ENCODE data around the gene C19orf12.

C19orf12 gene

DNA sequence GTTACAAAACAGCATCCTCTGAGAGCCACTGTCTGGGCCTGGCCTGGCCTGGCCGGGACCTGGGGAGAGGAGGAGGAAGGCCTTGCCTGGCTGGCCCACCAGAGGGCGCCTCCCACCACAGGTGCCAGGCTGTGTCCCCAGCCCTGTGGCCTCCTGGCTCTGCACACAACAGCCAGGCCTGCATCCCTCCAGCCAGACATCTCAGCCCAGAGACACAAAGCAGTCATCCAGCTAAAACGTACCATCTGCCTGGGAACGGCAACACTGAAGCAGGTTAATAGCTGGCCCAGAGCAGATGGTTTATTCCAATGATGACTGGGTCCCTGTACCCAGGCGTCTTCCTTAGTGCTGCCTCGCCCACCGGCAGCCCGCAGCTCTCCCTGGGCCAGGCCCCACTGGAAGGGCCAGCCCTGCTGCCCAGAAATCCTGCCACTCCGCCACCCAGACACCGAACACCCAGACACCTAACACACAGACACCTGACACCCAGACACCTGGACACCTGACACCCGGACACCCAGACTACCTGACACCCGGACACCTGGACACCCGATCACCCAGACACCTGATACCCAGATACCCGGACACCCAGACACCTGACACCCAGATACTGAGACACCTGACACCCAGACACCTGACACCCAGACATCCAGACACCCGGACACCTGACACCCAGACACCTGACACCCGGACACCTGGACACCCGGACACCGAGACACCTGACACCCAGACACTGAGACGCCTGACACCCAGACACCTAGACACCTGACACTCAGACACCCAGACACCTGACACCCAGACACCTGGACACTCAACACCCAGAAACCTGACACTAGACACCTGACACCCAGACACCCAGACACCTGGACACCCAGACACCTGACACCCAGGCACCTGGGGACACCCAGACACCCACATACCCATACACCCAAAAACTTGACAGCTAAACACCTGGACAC lies 20.1 kb downstream of the C19orf12 start:
- peak; percentile 70 for DNase-seq

DNA sequence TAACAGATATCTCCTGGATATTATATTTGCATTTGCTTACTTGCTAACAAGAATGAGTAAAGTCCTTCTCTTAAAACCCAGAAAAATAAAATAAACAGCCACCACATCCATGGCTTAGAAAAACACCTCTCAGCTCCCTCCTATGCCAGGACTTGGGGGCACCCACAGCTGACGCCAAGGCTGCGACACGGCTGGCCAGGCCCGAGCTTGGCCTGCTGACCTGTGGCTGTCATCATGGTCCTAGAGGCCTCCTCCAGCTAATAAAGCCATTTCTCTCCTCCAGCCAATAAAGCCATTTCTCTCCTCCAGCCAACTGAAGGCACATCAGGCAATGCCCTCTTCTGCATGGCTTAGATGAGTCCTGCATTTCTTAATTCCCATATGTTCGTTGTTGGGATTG lies 20.9 kb downstream of the C19orf12 start:
- no peak for DNase-seq

DNA sequence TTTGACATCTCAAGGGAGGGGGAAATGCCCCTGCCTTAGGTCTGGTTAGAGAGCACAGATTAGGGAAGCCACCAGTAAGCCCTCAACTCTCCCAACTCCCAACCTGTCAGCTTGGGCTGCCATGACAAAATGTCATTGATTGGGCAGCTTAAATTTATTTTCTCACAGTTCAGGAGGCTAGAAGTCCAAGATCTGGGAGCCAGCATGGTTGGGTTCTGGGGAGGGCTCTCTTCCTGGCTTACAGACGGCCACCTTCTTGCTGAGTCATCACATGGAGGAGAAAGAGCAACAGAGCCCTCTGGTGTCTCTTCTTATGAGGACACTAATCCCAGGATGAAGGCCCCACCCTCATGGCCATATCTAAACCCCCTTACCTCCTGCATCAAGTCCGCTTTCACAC lies 24.2 kb downstream of the C19orf12 start:
- DNase-seq: peak; percentile 76

DNA sequence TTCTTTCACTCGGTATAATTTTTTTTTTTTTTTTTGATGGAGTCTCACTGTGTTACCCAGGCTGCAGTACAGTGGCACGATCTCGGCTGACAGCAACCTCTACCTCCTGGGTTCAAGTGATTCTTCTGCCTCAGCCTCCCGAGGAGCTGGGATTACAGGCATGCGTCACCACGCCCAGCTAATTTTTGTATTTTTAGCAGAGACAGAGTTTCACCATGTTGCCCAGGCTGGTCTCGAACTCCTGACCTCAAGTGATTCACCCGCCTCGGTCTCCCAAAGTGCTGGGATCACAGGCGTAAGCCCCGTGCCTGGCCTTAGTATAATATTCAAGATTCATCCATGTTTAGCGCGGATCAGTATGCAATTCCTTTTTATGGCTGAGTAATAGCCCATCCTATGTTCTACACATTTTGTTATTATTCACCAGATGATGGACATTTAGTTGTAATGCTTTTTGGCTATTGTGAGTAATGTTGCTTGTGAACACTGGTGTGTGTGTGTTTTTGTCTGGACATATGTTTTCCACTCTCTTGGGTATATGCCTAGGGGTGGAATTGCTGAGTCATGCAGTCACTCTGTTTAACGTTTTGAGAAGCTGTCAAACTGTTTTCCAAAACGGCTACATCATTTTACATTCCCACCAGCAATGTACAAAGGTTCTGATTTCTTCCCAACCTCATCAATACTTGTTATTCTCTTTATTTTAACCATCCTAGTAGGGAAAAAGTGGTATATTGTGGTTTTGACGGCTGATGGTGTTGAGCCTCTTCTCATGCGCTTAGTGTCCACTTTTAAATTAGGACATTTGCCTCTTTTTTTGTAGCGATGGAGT lies 26.9 kb downstream of the C19orf12 start:
- peak; percentile 49 for DNase-seq

DNA sequence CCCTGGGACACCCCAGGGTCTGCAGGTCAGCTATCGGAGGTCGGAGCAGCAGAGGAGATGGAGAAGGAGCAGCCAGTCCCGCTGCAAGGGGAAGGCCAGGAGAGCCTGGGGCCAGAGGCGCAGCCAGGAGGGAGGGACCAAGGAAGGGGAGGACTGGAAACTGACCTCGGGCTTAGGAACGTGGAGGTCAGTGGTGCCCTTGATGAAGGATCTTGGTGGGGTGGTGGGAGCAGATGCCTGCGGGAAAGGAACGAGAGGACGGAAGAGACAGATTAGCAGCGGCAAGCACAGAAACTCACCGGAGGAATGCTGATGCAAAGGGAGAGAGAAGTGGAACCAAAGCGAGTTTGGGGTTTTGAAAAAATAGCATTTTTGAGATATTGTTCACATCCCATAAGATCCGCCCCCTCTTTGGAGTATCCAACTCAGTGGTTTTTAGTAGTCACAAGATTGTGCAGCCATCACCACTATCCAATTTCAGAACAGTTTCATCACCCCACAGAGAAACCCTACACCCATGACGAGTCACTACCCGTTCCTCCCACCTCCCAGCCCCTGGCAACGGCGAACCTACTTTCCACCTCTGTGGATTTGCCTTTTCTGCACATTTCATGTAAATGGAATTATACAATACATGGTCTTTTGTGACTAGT lies 27.7 kb downstream of the C19orf12 start:
- no peak for DNase-seq

DNA sequence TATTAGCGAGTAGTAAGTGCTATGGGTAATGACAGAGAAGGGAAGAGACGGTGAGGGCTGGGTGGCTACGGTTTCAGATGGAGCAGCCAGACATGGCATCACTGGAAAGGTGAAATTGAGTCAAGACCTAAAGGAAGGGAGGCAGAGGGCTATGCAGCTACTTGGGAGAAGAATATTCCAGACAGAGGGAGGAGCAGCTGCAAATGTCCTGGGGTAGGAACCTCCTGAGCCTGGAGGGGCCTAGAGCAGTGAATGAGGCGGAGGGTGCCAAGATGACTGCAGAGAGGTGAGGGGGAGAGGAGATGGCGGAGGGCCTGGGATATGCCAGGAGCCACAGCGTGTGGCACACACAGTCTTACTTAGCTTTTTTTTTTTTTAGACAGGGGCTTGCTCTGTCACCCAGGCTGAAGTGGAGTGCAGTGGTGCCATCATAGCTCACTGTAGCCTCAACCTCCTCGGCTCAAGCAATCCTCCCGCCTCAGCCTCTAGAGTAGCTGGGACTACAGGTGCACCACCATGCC lies 28.7 kb downstream of the C19orf12 start:
- no peak for DNase-seq

DNA sequence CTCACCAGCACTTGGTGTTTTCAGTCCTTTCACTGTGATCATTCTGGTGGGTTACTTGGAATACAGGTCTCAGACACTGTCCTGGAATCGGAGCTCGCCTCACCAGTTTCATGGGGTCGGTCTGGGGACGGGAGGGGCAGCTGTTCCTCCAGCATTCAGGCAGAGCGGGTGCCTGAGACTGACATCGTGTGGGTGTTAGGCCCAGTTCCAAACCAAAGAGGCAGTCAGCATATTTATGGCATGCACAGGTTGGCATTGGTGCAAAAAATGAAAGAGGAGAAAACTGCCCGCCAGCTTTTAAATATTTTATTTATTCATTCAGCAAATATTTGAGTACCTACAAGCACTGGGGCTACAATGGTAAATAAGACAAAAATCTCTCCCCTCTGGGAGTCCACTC lies 29.7 kb downstream of the C19orf12 start:
- no peak for DNase-seq

DNA sequence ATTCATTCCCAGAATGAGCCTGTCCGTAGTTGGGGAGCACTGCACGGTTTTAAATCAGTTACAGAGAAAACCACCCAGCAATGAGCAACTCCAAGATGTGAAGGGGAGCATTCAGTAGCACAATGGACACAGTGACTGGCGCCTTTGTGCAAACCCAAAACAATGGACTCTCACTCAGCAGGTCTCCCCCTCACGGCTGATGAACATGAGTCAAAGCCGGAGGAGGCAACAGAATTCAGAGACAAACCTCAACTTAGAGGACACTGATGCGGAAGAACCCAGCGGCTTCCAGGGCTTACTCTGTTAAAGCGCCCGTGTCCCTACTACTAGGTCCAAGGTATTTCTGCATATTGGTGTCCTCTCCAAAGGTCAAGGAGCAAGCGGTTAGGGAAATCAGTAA lies 32.1 kb downstream of the C19orf12 start:
- DNase-seq: no peak

DNA sequence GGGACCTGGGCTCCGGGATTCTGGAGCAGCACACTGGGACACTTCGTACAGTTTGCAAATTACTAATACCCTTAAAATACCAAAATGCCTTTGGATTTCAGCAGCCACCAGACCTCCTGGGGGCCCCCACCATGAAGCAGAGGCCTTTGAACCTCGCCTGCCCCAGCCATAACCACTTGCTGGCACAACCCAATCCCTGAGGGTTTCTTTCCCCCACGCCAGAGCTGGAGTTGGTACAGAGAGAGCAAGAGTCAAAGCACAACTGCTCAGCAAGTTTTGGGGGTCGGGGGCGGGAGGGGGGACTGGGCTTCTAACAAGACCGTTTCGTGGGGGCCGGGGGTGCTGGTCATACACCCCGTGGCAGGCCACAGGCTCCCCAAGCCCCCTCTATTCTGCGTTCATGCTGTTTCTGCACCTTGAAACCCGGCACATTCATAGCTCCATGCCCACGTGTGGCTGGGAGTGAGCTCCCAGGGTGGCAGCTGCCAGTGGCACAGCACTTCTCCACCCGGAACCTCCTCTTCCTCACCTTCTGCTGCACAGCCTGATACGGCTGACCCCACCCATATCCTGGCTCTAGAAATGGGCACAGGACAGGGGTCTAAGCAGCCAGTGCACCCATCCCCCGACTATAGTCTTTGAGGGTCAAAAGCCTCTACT lies 32.7 kb downstream of the C19orf12 start:
- DNase-seq: no peak

DNA sequence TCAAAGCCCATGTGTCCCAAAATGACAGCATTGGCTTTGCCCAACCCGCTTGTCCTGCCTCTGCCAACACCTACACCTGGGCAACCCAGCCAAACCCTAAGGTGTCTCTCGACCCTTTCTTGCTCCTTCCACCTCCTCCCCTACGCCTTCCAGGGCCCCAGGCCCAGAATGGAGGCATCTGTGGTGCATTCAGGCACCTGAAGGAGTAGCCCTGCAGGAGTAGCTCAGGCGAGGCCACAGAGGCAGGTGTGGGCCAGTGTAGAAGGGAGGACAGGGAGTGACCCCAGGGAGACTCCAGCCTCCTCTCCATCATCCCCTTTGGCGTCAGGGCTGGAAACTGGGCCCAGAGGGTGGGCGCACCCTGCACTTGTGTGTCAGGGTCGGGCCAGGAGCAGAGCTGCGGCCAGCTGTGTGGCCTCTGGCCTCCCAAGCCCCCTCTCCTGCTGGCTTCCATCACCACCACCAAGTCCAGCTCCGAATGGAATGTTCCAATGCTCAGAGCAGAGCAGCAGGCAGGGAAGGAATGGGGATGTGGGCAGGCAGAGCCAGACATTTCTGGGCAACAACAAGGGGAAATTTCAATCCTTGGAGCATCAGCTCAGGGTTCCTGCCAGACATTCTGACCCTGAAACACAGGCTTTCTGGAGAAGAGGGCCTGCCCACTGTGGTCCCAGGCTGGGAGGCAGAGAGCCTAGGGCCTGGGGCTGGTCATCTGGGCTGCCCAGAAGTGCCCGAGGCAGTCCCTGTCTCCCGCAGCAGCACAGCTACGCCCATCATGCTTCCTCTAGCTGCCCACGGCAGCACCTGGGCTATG lies 33.4 kb downstream of the C19orf12 start:
- no peak for DNase-seq

DNA sequence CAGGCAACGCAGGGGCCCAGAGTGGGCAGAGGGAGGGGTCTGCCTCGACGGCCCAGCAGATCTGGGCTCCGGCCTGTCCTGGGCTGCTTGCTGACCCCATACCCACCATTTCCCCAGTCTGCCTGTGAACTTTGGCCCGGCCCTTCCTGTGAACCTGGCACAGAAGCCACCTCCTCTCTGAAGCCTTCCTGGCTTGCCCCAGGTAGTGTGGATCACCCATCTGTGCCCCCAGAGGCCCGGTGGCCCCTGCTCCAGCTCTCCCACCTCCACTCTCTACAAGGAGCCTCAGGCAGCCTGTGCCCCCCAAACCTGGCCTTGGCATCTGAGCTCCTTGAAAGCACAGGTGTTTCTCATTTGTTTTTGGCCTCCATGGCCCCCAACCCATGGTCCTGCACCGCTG lies 34.1 kb downstream of the C19orf12 start:
- DNase-seq: no peak

DNA sequence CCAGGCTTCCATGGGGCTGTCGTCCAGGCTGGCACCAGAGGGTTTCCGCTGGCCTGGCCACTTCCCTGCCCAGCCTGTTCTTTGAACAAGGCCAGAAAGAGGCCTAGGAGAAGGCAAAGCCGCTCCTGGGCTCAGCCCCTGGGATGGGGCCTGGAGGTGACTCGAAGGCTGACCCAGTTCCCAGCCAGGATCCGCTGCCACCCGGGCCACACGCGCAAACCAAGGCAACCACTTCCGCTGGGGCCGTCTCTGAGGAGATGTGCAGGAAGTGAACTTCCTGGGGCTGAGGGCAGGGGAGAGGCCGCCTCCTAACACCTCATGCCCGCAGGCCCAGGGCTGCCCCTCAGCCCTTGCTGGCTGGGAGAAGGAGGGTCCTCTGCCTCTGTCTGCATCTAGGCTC lies 34.6 kb downstream of the C19orf12 start:
- no peak for DNase-seq

DNA sequence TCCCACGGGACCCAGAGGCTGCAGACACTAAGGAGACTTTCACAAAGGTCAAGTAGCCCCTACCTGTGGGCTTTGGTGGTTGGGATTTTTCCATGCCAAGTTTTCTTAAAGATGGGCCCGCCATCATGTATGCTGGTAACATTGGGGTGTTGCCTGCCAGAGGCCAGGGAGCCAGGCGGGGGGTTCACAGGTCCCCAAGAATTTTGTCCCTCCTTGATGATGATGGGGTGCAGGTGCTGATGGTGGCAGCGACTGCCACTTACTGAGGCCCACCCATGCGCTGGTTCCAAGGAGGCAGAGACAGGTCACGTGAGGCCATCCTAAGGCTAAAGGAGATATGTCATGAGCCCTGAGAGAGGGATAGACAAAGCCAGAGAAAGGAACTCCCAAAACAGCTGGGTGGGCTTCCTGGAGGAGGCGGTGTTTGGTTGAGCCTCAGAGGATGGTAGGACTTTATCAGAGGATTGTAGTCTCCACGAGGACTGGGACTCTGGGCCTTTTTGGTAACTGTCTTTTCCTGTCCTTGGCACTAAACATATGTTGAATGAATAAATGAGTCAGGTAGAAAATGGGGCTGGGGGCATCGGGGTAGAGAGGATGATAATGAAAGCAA lies 35.4 kb downstream of the C19orf12 start:
- DNase-seq: no peak

DNA sequence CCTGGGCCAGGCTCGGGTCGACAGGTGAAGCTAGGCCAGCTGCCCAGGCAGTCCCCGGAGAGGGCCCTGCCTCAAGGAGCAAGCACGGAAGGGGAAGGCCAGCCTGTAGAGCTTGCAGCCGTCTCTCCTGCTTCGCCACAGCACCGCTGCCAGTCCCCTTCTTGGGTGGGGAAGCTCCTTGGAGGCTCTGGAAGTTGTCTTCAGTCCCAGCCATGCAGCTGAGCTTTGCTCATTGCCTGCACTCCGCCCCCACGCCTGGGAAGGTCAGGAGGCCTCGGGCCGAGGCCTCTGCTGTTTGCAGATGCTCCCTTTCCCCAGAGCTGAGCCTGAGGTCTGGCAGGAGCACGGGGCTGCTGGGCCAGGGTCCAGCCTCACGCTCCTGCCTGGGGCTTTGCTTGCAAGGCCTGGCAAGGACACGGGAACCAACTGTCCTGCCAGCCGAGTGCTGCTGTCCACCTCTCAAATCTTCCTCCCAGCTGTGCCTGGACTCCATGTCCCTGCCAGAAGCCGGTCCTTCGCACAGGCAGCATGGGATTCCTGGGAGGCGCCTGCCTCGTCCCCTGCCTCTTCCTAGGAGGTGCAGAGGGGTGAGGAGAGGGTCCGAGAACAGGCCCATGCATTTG lies 36.5 kb downstream of the C19orf12 start:
- DNase-seq: no peak

DNA sequence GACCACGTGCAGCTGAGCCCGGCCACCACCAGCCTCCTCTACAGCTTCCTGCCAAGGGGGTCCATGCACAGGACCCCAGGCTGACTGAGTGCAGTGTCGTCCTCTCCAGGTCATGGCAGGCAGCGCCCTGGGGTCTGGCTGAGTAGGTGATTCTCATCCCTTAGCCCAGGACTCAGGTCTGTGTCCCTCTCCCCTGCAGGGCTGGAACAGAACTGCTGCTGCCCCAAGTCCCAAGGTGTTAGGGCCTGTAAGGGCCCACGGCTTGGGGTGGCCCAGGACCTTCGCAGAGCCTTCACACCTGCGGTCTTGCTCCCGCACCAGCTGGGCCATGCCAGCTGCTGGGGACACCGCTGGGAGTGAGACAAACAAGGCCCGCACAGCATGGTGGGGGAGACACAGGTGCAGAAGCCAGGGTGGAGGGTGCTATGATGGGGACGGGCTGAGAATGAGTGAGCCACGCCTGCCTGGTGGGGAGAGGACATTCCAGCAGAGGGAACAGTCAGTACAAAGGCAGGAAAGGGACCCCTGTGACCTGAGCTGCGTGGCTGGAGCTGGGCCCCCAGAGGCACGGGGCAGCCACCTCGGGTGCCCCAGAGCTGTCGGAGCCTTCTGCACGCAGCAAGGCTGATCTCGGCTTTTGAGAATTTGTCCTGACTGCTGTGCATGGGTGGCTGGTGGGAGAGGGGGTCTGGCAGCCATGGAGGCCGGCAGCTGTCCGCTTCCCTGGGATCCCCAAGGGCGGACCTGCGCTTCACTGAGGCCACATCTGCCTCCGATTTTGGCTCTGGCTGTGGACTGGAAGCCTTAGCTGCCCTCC lies 37.9 kb downstream of the C19orf12 start:
- no peak for DNase-seq

DNA sequence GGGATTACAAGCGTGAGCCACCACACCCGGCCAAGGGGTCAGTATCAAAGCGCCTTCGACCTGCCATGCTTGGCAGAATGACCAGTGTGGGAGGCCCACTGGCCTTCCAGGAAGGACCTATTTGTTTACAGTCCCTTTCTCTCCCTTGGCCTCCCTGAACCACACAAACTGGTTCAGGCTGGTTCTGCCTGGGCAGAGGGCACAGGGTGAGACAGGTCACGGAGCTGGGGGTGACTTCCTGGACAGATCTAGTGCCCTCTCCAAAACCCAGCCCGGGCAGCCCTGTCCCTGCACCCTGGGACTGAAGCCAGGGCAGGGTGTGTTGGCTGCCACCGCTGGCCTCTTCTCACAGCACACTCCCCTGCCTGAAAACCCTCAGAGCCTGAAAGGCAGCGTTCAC lies 38.5 kb downstream of the C19orf12 start:
- no peak for DNase-seq

DNA sequence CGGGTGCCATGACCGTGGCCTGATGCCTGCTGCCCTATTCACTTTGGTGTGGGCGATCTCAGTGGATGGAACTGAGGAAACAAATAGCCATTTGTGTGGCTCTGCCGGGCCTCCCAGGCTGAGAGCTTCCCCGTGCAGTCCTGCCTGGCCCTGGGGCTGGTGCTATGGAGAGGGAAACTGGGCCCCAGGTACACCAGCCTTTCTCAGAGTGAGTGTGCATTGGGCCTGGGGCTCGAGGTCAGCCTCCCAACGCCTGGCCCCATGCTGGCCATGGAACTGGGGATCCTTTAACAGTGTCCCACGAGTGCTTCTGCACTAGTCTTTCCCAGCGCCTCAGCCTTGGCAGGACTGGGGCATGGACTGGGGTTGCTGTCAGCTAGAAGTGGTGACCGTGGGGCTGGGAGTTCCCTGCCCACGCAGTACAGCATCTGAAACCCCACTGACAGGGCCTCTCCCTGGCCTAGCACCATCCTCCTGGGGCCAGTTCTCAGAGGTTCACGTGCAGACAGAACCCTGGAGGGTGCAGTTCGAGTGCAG lies 39.3 kb downstream of the C19orf12 start:
- DNase-seq: no peak

DNA sequence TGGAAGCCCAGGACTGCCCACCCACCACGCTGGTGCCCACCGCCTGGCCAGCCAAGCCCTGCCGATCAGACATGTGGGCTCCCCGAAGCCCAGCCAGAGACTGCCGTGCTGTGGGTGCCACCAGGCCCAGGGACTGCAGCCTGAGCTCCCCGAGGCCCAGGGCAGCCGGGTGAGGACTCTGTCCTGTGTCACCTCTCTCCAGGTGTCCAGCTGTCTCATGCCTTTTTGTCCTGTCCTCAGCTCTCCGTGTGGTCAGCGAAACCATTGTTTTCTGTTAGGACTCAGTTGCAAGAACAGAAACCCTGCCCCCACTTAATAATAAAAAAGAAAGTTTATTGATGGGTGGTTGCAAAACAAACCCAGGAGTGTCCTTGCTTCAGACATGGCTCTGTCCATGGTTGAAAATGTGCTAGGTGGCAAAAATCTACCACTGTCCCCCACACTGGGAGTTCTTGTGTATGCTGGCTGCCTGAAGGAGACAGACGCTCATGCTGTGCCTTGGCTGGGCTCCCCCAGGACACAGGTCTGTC lies 39.9 kb downstream of the C19orf12 start:
- DNase-seq: no peak
